ENCODE results near the gene ZSCAN10.
A peak's percentile ranks its signal among the peaks of the same experiment; 100 is the strongest.
"Not testable (repeated sequence)": the region's sequence is repeated elsewhere in the genome, so short reads cannot be mapped to it uniquely, and the experiment has no call there.

The ZSCAN10 gene

GRCh38 chr16:3059041-3059722, 39.9 kb downstream of the ZSCAN10 start:
- DNase-seq: peak; percentile 68 to 89 (median 80)

GRCh38 chr16:3058139-3059030, 40.7 kb downstream of the ZSCAN10 start:
- peak in 5 of 6 experiments; percentile 24 to 52 (median 49) for DNase-seq

- no peak for DNase-seq
Observed at GRCh38 chr16:3057181-3058138, 41.6 kb downstream of the ZSCAN10 start.

GRCh38 chr16:3056336-3057180, 42.5 kb downstream of the ZSCAN10 start:
- no peak for DNase-seq

- not testable (repeated sequence) for DNase-seq
Observed at GRCh38 chr16:3055734-3056115, 43.4 kb downstream of the ZSCAN10 start.

DNA sequence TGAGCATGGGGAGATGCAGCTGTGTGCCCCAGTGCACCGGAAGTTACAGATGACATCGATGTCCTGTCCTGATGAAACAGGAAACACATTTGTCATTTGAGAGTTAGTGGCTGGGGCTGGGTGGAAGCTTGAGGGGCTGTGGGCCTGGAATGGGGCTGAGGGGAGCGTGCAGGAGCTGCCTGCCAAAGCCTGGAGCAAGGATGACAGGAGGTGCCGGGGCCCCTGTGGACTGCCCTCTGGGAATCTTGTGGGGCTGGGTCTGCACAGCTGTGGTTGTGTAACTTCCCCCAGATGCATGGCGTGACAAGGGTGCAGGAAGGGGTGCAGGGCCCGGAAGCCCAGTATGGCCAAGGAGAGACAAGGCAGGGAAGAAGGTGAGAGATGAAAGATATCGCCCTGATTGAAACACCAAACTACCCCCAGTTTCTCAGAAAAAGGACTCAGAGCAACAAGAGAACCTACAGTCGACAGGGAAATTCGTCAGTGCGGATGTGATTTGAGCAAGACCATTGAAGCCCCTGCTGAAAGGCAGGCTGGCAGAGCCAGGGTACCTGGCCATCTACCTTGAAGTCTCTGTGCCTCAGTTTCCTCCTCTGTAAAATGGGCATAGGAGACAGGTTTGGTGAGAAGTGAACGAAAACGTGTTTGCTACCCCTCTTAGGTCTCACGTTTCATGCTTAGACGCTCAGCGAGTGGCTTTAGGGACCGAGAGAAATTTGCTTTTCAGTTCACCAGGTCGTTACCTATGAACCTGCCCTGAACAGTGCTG, 43.9 kb downstream of the ZSCAN10 start:
- no peak for DNase-seq

DNA sequence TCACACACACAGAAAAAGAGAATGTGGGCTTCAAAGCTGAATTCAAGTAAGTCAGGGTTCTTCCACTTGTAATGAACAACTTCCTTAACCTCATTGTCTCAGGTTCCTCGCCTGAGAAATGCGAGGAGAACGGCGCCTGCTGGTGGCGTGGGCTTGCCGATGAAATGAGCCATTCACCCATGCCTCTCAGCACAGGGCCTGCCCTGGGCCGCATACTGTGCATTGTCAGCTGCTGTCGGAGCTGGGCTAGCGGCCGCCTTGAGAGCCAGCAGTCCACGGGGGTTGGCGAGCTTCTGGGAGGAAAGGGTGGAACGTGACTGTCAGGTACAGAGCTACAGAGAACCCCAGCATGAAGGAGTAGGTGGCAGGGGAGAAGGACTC, 45.8 kb downstream of the ZSCAN10 start:
- DNase-seq: not testable (repeated sequence)

DNA sequence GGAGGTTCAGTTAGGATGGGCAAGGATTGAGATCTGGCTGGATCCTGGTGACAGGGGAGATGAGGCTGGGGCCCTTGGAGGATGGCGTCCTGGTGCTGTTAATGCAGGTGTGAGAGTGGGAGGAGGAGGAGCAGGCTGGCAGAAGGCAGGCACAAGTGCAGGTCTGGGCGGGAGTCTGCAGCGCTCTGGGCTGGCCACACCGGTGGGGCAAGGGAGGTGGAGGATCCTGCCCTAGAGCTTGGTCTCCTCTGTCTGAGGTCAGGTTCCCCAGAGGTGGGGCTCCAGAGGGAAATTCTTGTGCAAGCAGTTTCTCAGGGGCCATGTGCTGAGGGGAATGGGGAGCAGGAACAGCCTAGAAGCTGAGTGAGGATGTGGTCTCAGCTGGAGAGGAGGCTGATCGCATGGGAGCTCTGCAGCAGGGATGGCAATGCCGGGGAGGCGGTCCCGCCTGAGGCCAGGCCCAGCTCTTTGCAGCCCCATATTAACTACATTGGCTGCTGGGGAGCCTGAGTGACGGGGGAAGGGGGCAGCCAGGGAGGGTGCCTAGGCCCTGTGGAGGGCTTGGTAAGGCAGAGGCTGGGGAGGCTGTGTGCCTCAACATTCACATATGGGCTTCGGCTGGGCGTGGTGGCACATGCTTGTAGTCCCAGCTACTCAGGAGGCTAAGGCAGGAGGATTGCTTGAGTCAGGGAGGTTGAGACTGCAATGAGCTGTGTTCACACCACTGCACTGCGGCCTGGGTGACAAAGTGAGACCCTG, 46.3 kb downstream of the ZSCAN10 start:
- DNase-seq: not testable (repeated sequence)

DNA sequence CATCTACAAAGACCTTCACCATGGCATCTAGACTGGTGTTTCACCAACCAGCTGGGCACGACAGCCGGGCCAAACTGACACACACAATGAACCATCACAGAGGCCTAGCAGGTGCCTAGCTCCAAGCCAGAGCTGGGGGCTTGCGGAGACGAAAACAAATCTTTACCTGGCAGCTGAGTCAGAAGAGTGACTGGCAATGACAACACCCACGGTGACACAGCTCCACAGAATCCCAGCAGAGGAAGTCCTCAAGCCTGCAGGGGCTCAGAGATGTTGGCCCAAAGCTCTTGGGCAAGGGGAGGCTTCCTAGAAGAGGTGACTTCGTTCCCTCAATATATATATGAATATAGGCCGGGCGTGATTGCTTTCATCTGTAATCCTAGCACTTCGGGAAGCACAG, 47.6 kb downstream of the ZSCAN10 start:
- no peak for DNase-seq

- DNase-seq: no peak
Observed at GRCh38 chr16:3051009-3051408, 48.1 kb downstream of the ZSCAN10 start.

- DNase-seq: no peak
Observed at GRCh38 chr16:3050487-3050886, 48.6 kb downstream of the ZSCAN10 start.

GRCh38 chr16:3049921-3050481, 49.1 kb downstream of the ZSCAN10 start:
- DNase-seq: no peak

DNA sequence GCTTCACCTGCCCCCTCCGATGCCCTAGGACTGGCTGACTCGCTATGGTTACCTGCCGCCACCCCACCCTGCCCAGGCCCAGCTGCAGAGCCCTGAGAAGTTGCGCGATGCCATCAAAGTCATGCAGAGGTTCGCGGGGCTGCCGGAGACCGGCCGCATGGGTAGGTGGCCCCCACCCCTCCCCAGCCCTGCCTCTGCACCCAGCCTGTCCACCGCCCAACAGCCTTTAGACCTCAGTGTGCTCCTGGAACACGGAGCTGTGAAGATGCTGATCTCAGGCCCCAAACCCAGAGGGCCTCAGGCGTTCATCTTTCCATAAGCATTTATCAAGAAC, 51.7 kb downstream of the ZSCAN10 start:
- no peak for DNase-seq

- peak in 1 of 6 experiments; percentile 12 for DNase-seq
Observed at GRCh38 chr16:3046641-3047386, 52.3 kb downstream of the ZSCAN10 start.

DNA sequence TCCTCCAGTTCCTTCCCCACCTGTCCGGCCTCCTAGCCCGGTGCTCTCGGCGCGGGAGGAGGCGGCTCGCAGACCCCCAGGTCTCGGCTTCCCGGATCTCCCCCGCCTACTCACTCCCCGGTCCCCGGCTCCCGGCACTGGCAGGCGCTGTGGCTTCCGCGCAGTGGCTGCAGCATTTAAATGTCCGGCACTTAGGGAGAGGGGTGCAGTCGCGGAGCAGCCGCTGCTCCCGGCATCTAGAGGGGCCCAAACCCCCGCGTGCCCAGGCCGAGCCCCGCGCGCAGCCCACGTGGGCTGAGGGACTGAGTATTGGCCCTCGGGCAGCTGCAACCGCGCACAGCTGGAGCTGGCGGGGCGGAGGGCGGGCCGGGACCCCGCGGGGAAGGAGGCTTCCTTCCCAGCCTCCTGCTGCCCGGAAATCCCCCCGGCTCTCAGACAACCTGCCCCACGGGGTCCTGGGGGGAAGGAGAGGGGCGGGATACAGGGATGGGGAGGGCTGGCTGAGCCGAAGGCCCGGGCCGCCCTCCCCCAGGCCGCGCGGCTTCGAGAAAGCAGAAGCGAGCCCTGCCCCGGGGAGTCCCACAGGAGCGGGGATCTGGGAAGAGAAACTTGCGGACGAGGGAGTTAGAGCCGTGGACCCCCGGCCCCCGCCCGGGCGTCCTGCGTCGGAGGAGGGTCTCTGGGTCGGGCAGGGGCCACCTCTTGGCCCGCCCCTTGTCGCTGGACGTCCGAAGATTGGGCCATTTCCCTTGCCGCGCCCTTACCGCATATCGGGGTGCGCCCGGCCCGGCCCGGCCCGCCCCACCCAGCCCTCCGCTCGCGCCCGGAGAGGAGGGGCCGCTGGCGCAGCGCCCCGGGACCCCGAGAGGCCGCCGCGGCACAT, 53.1 kb downstream of the ZSCAN10 start, which contains the start of gene MMP25:
MMP25 (plus strand) TSS at position 804 of the 883 bp plus-strand sequence. CDS start 357 bp downstream, outside the sequence.
- peak in 2 of 6 experiments; percentile 24 to 47 for DNase-seq

- DNase-seq: no peak
Observed at GRCh38 chr16:3044708-3045107, 54.4 kb downstream of the ZSCAN10 start.

- no peak for DNase-seq
Observed at GRCh38 chr16:3042376-3042775, 56.7 kb downstream of the ZSCAN10 start.

- no peak for DNase-seq
Observed at GRCh38 chr16:3038896-3039295, 60.2 kb downstream of the ZSCAN10 start.

All from stimulated activated naive CD4-positive, alpha-beta T cell (primary cell).